ENCODE results near the gene APCDD1.

The APCDD1 gene

GRCh38 chr18:10526561-10526949, 72.1 kb downstream of the APCDD1 start:
- peak overlapping the region; percentile 100 for H3K4me3 ChIP-seq (ENCODE audit: low read length)
- no peaks in the 10 kb centered on the region for H3K9me3 ChIP-seq (ENCODE audit: control insufficient read depth, insufficient read depth, low read length)
- H3K36me3 ChIP-seq (ENCODE audit: control insufficient read depth, low read length), result peaks cover 17% of the 10 kb centered on the region
- H3K27ac ChIP-seq (ENCODE audit: low read depth, low read length), result peak overlapping the region; percentile 64
- TF ChIP-seq EZH2phosphoT487 (IDR thresholded peaks at IDR 0.05; ENCODE audit: borderline replicate concordance, low read length) (no peak), CTCF (IDR thresholded peaks at IDR 0.05; ENCODE audit: low read depth, low read length, poor library complexity, severe bottlenecking) (no peak)
- H3K9me2 ChIP-seq (replicated peaks; ENCODE audit: control insufficient read depth, low read length), result no peaks in the 10 kb centered on the region
- H3F3A ChIP-seq (ENCODE audit: control insufficient read depth, insufficient read depth), result 0 out of 2 replicates have a peak, but pooled peaks cover 2% of the 10 kb centered on the region
- H4K20me1 ChIP-seq (ENCODE audit: control insufficient read depth, insufficient read depth, low read depth, low read length), result peaks cover 31% of the 10 kb centered on the region
- H3K27me3 ChIP-seq (ENCODE audit: control insufficient read depth, low read length), result peaks cover 2% of the 10 kb centered on the region; the same call in 1 of the 2 replicates
- H3K79me2 ChIP-seq (ENCODE audit: control insufficient read depth, low read length), result peaks cover 57% of the 10 kb centered on the region
- peaks cover 32% of the 10 kb centered on the region for H3K4me1 ChIP-seq (ENCODE audit: control insufficient read depth, low read length)
- H3K4me2 ChIP-seq (ENCODE audit: low read length), result peak overlapping the region; percentile 88

GRCh38 chr18:10528439-10528838, 74.0 kb downstream of the APCDD1 start:
- Histone ChIP-seq H4K20me1 (ENCODE audit: control insufficient read depth, insufficient read depth, low read depth, low read length) (peaks cover 31% of the 10 kb centered on the region), H3K4me2 (ENCODE audit: low read length) (peak overlapping the region; percentile 23), H3K4me3 (ENCODE audit: low read length) (no peak overlapping the region), H3K27ac (ENCODE audit: low read depth, low read length) (no peak overlapping the region), H3K9me3 (ENCODE audit: control insufficient read depth, insufficient read depth, low read length) (no peaks in the 10 kb centered on the region), H3K4me1 (ENCODE audit: control insufficient read depth, low read length) (peaks cover 31% of the 10 kb centered on the region), H3K27me3 (ENCODE audit: control insufficient read depth, low read length) (no peaks in the 10 kb centered on the region), H3K9me2 (replicated peaks; ENCODE audit: control insufficient read depth, low read length) (no peaks in the 10 kb centered on the region), H3K36me3 (ENCODE audit: control insufficient read depth, low read length) (peaks cover 34% of the 10 kb centered on the region), H3K79me2 (ENCODE audit: control insufficient read depth, low read length) (peaks cover 75% of the 10 kb centered on the region), H3F3A (ENCODE audit: control insufficient read depth, insufficient read depth) (0 out of 2 replicates have a peak, but pooled peaks cover 2% of the 10 kb centered on the region)
- TF ChIP-seq CTCF (IDR thresholded peaks at IDR 0.05; ENCODE audit: low read depth, low read length, poor library complexity, severe bottlenecking) (no peak), EZH2phosphoT487 (IDR thresholded peaks at IDR 0.05; ENCODE audit: borderline replicate concordance, low read length) (no peak)

- Histone ChIP-seq H4K20me1 (ENCODE audit: control insufficient read depth, insufficient read depth, low read depth, low read length) (peaks cover 31% of the 10 kb centered on the region), H3K36me3 (ENCODE audit: control insufficient read depth, low read length) (peaks cover 45% of the 10 kb centered on the region), H3F3A (ENCODE audit: control insufficient read depth, insufficient read depth) (0 out of 2 replicates have a peak, but pooled peaks cover 2% of the 10 kb centered on the region), H3K4me2 (ENCODE audit: low read length) (no peak overlapping the region), H3K9me2 (replicated peaks; ENCODE audit: control insufficient read depth, low read length) (no peaks in the 10 kb centered on the region), H3K27ac (ENCODE audit: low read depth, low read length) (no peak overlapping the region), H3K9me3 (ENCODE audit: control insufficient read depth, insufficient read depth, low read length) (no peaks in the 10 kb centered on the region), H3K4me1 (ENCODE audit: control insufficient read depth, low read length) (peaks cover 25% of the 10 kb centered on the region), H3K4me3 (ENCODE audit: low read length) (no peak overlapping the region), H3K27me3 (ENCODE audit: control insufficient read depth, low read length) (no peaks in the 10 kb centered on the region), H3K79me2 (ENCODE audit: control insufficient read depth, low read length) (peaks cover 86% of the 10 kb centered on the region)
- TF ChIP-seq EZH2phosphoT487 (IDR thresholded peaks at IDR 0.05; ENCODE audit: borderline replicate concordance, low read length), result no peak
- no peak for TF ChIP-seq CTCF (IDR thresholded peaks at IDR 0.05; ENCODE audit: low read depth, low read length, poor library complexity, severe bottlenecking)
Measured at GRCh38 chr18:10530002-10530401, 75.6 kb downstream of the APCDD1 start.
